ENCODE data around the gene AAK1. TPM values are rescaled to one million over a fixed set of nuclear protein-coding genes. Genes with fewer than 3 reads are reported as not detected.
"Not testable (repeated sequence)": the region's sequence is repeated elsewhere in the genome, so short reads cannot be mapped to it uniquely, and the experiment has no call there.

Gene AAK1
- total RNA-seq, 2 donors from 2014 or later, result 59.5 to 61.5 TPM

- ATAC-seq, result no peak
Observed at GRCh38 chr2:69634196-69634821, 9.2 kb downstream of the AAK1 start.

DNA sequence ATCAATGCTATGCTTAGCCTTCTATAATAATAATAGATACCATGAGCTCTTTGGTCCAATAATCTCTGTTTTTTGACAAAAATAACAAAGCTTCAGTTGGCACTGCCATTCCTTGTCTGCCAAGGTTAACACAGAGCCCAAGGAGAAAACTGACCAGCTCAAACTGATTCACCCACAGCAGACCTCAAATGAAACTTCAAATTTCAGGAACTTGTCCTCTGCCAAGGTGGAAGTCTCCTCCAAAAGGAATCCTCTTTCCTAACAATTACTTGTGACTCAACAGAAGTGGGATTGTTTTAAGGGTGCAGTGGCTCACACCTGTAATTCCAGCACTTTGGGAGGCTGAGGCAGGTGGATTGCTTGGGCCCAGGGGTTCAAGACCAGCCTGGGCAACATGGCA is 12.1 kb downstream of the AAK1 start:
- DNase-seq (no peak), ATAC-seq (no peak)
- intact Hi-C loops (cut with DNase I, micrococcal nuclease), result no loop called here

More at GRCh38 chr2:69634196-69634821, 9.2 kb downstream of the AAK1 start:
- intact Hi-C loops (cut with DNase I, micrococcal nuclease), result no loop called here
- no peak for DNase-seq

- intact Hi-C loops (cut with DNase I, micrococcal nuclease), result no loop called here
Observed at GRCh38 chr2:69629921-69630608, 13.5 kb downstream of the AAK1 start.

DNA sequence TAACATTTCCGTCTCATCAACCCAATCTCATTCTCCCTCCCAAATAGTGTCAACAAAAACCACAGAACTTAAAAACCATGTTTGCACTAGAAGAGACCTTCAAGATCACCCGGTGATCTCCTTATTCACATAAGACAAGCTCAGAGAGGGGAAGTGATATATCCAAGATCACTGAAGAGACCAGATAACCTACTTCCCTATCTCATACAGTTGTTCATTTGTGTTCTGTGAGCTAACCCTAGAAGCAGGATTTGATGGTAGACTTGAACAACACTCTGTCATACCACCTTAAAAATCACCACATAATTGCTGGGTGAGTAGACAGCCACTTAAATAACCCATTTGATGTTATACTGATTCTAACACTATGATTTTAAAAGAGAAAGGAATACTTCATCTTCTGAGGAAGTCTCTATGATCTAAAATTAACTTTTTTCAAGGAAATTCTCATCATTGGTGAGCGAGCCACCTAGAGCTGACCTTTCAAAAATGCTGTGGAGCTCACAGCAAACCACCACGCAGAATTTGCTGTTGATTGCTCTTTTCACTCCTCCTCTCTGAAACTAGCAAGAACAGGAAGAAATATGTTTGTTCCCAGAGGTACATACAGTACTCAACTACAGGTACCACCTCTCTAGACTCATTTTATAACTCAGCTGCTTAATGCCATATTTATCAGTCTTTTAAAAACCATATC is 15.1 kb downstream of the AAK1 start:
- intact Hi-C loops (cut with DNase I, micrococcal nuclease), result no loop called here
- no peak for DNase-seq
- ATAC-seq, result no peak

More at GRCh38 chr2:69629921-69630608, 13.5 kb downstream of the AAK1 start:
- no peak for ATAC-seq
- no peak for DNase-seq

GRCh38 chr2:69625078-69625795 is 18.3 kb downstream of the AAK1 start:
- no peak for DNase-seq
- intact Hi-C loops (cut with DNase I, micrococcal nuclease), result no loop called here
- peak; percentile 96 for ATAC-seq

- intact Hi-C loops (cut with DNase I, micrococcal nuclease), result no loop called here
- no peak for DNase-seq
- ATAC-seq, result no peak
Observed at GRCh38 chr2:69624611-69625010, 18.9 kb downstream of the AAK1 start.

DNA sequence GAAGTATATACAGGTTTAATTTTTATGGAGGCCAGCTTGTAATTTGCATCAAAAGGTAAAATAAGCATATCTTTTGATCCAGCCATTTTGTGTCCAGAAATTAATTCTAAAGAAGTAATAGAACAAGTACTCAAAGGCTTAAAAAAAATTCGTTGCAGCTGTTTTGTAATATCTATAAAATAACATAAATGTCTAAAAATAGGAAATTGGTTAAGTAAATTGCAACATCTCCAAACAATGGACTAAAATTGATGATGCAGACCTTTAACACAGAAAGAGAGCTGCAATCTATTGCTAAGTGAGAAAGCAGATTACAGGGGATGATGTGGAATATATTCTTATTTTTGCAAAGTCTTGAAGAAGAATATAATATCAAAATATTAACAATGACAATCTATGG is 19.4 kb downstream of the AAK1 start:
- DNase-seq, result no peak
- no peak for ATAC-seq
- intact Hi-C loops (cut with DNase I, micrococcal nuclease), result no loop called here

GRCh38 chr2:69623236-69623635 is 20.3 kb downstream of the AAK1 start:
- ATAC-seq (no peak), DNase-seq (no peak)
- intact Hi-C loops (cut with DNase I, micrococcal nuclease), result no loop called here

DNA sequence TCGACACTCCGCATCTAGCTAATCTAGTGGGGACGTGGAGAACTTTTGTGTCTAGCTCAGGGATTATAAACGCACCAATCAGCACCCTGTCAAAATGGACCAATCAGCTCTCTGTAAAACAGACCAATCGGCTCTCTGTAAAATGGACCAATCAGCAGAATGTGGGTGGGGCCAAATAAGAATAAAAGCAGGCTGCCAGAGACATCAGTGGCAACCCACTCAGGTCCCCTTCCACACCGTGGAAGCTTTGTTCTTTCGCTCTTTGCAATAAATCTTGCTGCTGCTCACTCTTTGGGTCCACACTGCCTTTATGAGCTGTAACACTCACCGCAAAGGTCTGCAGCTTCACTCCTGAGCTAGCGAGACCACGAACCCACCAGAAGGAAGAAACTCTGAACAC is 20.7 kb downstream of the AAK1 start:
- intact Hi-C loops (cut with DNase I, micrococcal nuclease); ATAC-seq; DNase-seq: not testable (repeated sequence)

DNA sequence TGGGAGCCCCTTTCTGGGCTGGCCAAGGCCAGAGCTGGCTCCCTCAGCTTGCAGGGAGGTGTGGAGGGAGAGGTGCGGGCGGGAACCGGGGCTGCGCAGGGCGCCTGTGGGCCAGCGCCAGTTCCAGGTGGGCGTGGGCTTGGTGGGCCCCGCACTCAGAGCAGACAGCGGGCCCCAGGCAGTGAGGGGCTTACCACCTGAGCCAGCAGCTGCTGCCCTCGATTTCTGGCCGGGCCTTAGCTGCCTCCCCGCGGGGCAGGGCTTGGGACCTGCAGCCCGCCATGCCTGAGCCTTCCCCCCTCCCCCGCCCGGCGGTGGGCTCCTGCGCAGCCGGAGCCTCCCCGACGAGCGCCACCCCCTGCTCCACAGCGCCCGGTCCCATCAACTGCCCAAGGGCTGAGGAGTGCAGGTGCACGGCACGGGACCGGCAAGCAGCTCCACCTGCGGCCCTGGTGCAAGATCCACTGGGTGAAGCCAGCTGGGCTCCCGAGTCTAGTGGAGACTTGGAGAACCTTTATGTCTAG is 21.5 kb downstream of the AAK1 start:
- DNase-seq; intact Hi-C loops (cut with DNase I, micrococcal nuclease); ATAC-seq: not testable (repeated sequence)

DNA sequence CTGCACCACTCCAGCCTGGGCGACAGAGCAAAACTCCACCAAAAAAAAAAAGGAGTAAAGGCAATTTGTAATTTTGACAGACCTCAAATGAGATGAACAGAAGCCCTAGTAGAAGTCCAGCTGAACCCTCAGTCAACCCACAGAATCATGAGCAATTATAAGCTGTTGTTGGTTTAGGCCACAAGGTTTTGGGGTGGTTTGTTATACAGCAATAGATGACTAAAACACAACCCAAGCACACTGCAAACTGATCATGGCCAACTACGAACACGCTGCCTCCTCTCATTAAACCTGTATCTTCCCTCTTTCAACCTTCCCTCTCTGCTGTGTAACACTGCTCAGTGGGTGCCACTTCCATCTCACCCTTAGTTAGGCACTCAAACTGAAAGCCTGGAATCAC is 22.1 kb downstream of the AAK1 start:
- ATAC-seq (no peak), DNase-seq (no peak)
- intact Hi-C loops (cut with DNase I, micrococcal nuclease), result no loop called here

- intact Hi-C loops (cut with DNase I, micrococcal nuclease), result no loop called here
- ATAC-seq, result no peak
- DNase-seq, result no peak
Observed at GRCh38 chr2:69620870-69621269, 22.7 kb downstream of the AAK1 start.

DNA sequence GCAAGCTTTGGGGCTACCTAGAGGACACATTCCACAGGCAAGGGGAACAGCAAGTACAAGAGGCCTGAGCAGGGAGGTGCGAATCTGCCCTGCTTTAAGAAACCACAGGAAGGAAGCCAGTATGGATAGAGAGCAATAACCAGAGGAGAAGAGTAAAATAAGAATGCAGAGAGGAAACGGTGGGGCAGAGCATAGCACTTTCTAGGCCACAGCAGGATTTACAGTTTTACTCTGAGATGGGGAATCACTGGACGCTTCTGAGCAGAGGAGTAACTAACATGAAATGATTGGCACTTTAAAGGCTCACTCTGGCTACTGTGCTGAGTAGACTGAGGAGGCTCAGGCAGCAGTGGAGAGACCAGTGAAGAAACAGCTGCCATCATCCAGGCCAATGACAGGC is 23.8 kb downstream of the AAK1 start:
- no peak for DNase-seq
- ATAC-seq, result no peak
- intact Hi-C loops (cut with DNase I, micrococcal nuclease), result no loop called here

DNA sequence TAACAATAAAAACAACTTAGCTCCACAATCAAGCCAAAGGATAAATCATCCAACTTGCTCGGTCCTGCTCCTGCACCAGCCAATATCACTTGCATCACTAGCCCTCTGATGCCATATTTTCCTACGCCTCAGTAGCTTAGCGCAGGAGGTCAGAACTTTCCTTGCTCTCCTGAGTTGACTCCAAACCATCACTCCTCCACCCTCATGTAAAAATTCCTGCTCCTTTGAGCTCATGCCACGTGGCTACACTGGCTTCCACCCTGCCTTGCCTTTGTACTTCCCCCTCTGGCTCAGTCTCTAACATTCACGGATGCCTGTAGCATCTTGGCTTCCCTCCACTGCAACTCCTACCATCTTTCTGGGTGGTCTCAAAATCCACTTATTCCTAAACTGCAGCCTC is 25.2 kb downstream of the AAK1 start:
- ATAC-seq, result no peak
- DNase-seq, result no peak
- intact Hi-C loops (cut with DNase I, micrococcal nuclease), result no loop called here

GRCh38 chr2:69617744-69618143 is 25.8 kb downstream of the AAK1 start:
- DNase-seq (no peak), ATAC-seq (no peak)
- intact Hi-C loops (cut with DNase I, micrococcal nuclease), result no loop called here

GRCh38 chr2:69616755-69617154 is 26.8 kb downstream of the AAK1 start:
- ATAC-seq (no peak), DNase-seq (no peak)
- intact Hi-C loops (cut with DNase I, micrococcal nuclease), result no loop called here

GRCh38 chr2:69615969-69616368 is 27.6 kb downstream of the AAK1 start:
- ATAC-seq, result no peak
- intact Hi-C loops (cut with DNase I, micrococcal nuclease), result no loop called here
- DNase-seq, result no peak

- intact Hi-C loops (cut with DNase I, micrococcal nuclease), result no loop called here
- DNase-seq (no peak), ATAC-seq (no peak)
Observed at GRCh38 chr2:69615078-69615625, 28.4 kb downstream of the AAK1 start.

- no peak for ATAC-seq
Observed at GRCh38 chr2:69612707-69613106, 30.8 kb downstream of the AAK1 start.

More at GRCh38 chr2:69612707-69613106, 30.8 kb downstream of the AAK1 start:
- DNase-seq, result no peak
- intact Hi-C loops (cut with DNase I, micrococcal nuclease), result no loop called here

Measured in left colon (tissue), 2 donors.